Measurements from ENCODE around the gene TMEM258.

DNA sequence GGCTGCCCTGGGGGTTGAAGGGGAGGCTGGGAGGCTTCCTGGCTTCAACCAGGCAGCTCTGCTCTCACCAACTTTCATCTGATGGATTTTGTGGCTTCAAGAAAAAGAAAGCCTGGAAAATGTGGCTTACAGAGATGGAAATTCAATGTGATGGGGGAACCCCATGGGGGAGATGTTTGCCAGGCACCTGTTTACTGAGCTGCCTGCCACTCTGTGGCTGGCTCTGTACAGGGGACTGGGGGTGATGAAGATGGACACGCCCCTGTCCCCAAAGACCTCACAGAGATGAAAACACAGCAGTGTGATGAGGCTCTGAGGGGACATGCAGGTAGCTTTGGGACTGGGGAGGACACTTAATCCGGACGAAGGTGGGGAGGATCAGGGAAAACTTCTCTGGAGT is 10.1 kb downstream of the TMEM258 start:
- TF ChIP-seq ZBTB8A (tag by site-specific recombination; IDR thresholded peaks at IDR 0.05) (no peak), ZNF610 (tag by site-specific recombination; IDR thresholded peaks at IDR 0.05; ENCODE audit: borderline replicate concordance) (no peak), KLF9 (tag by site-specific recombination; IDR thresholded peaks at IDR 0.05; ENCODE audit: low read depth) (no peak), YY1 (tag by site-specific recombination; IDR thresholded peaks at IDR 0.05) (no peak), ZNF366 (tag by site-specific recombination; conservative IDR thresholded peaks at IDR 0.05) (no peak), ZNF530 (tag by site-specific recombination; IDR thresholded peaks at IDR 0.05; ENCODE audit: low read depth) (no peak), TCF7L2 (IDR thresholded peaks at IDR 0.05; ENCODE audit: borderline replicate concordance, low read depth, low read length) (no peak), ZFHX2 (tag by site-specific recombination; conservative IDR thresholded peaks at IDR 0.05) (no peak), KLF16 (tag by site-specific recombination; IDR thresholded peaks at IDR 0.05) (no peak), BCL11B (tag by site-specific recombination; IDR thresholded peaks at IDR 0.05; ENCODE audit: low read depth) (no peak)
- TF ChIP-seq, protein P1, sequence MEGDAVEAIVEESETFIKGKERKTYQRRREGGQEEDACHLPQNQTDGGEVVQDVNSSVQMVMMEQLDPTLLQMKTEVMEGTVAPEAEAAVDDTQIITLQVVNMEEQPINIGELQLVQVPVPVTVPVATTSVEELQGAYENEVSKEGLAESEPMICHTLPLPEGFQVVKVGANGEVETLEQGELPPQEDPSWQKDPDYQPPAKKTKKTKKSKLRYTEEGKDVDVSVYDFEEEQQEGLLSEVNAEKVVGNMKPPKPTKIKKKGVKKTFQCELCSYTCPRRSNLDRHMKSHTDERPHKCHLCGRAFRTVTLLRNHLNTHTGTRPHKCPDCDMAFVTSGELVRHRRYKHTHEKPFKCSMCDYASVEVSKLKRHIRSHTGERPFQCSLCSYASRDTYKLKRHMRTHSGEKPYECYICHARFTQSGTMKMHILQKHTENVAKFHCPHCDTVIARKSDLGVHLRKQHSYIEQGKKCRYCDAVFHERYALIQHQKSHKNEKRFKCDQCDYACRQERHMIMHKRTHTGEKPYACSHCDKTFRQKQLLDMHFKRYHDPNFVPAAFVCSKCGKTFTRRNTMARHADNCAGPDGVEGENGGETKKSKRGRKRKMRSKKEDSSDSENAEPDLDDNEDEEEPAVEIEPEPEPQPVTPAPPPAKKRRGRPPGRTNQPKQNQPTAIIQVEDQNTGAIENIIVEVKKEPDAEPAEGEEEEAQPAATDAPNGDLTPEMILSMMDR (tag by site-specific recombination; IDR thresholded peaks at IDR 0.05) = no peak

Data from HEK293 (cell line).